H54 (cell line): ENCODE measurements around the gene RAB11FIP2.
"Not testable (repeated sequence)": the region's sequence is repeated elsewhere in the genome, so short reads cannot be mapped to it uniquely, and the experiment has no call there.

ENCODE experiments used
- DNase-seq: peaks from one replicate; pipeline ENCODE4 v3.0.0; 2011; ENCODE audit warnings: low spot score, mixed read lengths; ENCODE audit not compliant: insufficient read length
- FAIRE-seq: peaks from 3 replicates; lab custom pipeline; 2011; peaks lifted over from hg19 to GRCh38; lab: Jason Lieb, UNC
- POLR2A ChIP-seq: IDR thresholded peaks from 2 replicates; pipeline ENCODE4 v1.6.1; 2011; ENCODE audit warnings: low read depth, mild to moderate bottlenecking, low read length

RAB11FIP2 gene, protein sequence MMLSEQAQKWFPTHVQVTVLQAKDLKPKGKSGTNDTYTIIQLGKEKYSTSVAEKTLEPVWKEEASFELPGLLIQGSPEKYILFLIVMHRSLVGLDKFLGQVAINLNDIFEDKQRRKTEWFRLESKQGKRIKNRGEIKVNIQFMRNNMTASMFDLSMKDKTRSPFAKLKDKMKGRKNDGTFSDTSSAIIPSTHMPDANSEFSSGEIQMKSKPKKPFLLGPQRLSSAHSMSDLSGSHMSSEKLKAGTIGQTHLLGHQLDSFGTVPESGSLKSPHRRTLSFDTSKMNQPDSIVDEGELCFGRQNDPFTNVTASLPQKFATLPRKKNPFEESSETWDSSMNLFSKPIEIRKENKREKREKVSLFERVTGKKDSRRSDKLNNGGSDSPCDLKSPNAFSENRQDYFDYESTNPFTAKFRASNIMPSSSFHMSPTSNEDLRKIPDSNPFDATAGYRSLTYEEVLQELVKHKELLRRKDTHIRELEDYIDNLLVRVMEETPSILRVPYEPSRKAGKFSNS

DNA sequence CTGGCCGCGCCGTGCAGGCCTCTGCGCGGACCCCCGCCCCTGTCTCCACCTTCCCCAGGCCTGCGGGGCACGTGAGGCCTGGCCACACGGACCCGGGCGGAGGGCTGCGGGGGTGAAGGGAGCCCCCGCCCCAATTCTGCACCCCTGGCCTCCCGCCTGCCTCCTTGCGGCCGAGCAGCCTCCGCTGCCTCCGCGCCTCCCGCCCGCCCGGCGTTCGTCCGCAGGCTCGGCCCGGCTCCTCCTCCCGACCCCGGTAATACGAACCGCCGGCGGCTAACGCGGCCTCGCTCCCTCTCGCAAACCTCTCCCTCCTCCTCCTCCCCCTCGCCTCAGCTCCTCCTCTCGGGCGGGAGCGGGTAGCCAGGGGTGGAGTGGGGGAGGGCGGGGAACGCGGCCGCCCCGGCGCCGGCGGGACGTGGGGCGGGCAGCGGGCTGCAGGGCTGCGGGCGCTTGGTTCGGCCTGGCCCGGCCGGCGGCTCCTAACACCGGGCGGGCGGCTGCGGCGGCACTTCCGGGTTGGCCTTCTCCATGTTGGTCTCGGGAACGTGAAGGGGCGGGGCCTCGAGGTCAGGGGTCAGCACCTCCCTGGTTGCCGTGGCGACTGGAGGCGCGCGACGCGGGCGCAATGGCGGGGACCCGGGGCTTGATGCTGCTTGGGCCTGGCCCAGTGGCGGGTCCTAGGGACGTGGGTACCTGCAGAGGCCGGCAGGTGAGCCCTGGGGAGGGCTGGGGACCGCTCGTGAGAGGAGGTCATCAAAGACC is at the start of gene RAB11FIP2:
RAB11FIP2 (minus strand) TSS at position 547 of the 762 bp plus-strand sequence. CDS start 778 bp downstream, outside the sequence.
- FAIRE-seq: no peak
- peak; percentile 75 for DNase-seq
- peak; percentile 60 for TF ChIP-seq POLR2A

DNA sequence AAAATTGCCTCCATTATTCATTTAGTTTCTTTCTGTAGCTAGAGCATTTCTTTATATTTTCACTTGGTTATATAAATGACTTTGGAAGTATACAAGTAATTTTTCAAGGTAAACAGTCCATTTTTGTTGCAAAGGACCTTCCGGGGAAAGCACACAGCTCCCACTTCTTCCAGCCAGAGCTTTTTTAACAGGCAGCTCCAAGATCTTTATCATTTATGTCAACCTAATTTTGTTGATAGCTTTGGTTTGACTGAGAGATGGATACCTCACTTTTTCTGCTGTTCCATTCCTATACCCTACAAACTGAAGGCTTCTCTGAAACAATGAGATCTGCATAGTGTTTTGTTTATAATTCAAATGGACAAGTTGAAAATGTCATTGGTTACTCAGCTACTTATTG is 49.3 kb upstream of the RAB11FIP2 start:
- no peak for FAIRE-seq
- no peak for TF ChIP-seq POLR2A
- no peak for DNase-seq

DNA sequence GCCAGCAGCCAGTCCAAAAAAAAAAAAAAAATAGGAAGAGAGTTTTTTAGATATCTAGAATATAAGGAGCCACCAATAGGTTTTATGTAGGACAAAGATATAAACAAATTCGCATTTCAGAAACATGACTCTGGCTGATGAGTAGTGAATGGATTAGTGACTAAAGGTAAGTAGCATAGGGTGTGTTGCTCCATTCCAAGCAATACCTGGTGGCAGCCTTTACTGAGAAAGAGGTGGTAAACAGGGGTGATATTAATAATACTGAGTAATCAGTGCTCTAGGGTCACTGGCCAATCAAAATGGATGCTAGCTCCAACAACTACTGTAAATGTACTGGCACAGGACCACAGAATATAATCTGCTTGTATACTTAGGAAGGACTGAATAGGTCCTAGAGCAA is 45.5 kb upstream of the RAB11FIP2 start:
- FAIRE-seq (no peak), DNase-seq (no peak)
- TF ChIP-seq POLR2A: no peak

DNA sequence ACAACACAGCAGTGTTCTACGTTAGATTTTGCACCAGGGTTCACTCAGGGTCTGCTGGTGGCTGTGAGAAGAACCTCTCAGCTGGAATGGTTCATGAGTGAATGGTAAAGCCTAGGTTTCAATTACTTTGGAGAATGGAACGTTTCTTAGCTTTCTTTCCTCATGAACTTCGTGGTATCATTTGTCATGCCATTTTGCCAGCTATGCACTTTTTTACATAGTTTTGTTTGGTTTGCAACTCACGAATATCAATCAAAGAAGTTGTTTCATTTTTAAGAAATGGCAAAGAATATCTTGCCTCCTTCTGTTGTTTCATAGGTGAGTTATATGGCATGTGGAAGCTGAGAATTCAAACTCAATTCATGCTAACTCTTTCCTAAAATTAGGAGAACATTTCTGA is 34.1 kb upstream of the RAB11FIP2 start:
- no peak for TF ChIP-seq POLR2A
- FAIRE-seq: no peak
- no peak for DNase-seq

DNA sequence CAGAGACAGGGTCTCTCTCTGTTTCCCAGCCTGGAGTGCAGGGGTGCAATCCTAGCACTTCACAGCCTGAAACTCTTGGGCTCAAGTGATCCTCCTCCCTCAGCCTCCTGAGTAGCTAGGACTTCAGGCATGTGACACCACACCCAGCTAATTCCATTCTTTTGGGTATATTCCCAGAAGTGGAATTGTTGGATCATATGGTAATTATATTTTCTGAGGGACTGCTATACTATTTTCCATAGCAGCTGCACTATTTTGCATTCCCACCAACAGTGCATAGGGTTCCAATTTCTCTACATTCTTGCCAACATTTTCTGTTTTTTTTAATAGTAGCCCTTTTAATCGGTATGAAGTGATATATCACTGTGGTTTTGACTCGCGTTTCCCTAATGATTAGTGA is 30.0 kb upstream of the RAB11FIP2 start:
- FAIRE-seq (no peak), DNase-seq (no peak)
- TF ChIP-seq POLR2A: no peak

DNA sequence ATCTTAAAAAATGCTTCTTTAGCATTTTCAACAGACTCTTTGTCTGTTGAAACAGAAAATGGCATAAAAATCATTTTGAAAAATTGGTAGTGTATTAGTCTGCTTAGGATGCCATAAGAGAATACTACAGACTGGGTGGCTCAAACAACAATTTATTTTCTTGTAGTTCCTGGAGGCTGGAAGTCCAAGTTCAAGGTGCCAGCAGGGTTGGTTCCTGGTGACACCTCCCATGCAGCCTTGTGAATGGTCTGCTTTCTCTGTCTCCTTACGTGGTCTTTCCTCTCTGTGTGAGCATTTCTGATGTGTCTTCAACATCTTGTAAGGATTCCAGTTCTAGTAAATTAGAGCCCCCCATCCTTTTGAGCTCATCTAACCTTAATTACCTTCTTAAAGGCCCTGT is 26.1 kb upstream of the RAB11FIP2 start:
- no peak for FAIRE-seq
- DNase-seq: no peak
- TF ChIP-seq POLR2A: no peak

DNA sequence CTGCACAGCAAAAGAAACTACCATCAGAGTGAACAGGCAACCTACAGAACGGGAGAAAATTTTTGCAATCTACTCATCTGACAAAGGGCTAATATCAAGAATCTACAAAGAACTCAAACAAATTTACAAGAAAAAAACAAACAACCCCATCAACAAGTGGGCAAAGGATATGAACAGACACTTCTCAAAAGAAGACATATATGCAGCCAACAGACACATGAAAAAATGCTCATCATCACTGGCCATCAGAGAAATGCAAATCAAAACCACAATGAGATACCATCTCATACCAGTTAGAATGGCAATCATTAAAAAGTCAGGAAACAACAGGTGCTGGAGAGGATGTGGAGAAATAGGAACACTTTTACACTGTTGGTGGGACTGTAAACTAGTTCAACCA is 20.6 kb upstream of the RAB11FIP2 start:
- not testable (repeated sequence) for FAIRE-seq, DNase-seq

DNA sequence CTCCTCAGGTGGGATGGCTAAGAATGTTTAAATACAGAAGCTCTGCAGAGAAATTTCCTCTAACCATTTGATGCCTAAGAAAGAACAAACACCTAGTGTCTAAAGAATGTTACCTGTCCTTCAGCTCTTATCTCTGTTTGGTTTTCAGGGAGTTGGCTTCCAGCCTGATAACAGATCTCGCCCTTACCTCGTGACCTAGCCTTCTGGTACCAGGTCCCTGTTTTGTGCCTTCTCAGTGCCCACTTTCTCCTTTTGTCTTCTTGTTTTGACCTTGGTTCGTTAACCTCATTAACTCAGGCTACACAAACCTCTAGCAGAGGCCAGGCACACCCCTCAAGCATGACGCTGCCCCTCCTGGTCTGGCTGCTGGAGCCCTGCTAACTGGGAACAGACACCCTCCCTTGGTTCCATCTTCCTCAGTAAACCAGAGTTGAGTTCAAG is 16.1 kb upstream of the RAB11FIP2 start:
- TF ChIP-seq POLR2A: no peak
- DNase-seq (no peak), FAIRE-seq (no peak)

DNA sequence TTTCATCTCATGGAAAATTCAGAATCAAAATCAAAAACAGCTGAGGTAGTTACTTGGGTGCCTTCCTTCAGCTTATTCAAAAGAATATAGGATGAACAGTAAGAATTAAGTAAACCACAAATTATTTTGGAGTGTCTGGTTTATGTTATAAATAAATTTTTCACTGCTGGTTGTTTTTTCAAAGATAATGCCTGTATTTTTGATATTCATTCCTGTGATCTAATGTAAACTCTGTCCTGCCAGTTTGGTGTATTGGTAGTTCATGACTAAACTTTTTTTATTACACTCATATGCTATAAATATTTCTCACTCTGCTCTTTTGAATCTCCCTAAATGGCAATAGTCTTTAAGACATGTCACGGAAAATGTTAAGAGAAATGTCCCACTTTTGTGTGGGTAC is 11.6 kb upstream of the RAB11FIP2 start:
- FAIRE-seq: no peak
- no peak for TF ChIP-seq POLR2A

DNA sequence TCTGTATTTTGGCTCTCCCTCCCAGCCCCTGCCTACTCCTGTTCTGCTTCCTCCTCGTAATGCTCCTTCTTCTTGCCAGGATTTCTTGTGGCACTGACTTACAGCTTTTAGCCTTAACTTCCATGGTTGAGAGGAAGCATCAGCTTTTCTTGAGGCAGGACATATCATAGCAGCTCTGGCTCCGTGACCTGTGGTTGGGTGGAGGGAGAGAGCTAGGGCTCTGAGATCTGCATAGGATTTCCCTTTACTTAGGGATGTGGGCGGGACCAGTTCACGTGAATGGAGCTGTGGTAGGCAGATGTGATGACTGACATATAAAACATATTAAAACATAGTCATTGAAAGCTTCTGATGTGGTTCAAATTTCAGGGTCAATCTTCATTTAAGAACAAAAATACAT is 10.6 kb upstream of the RAB11FIP2 start:
- FAIRE-seq (no peak), DNase-seq (no peak)
- no peak for TF ChIP-seq POLR2A

More for the DNA sequence above, 11.6 kb upstream of the RAB11FIP2 start:
- DNase-seq: no peak

DNA sequence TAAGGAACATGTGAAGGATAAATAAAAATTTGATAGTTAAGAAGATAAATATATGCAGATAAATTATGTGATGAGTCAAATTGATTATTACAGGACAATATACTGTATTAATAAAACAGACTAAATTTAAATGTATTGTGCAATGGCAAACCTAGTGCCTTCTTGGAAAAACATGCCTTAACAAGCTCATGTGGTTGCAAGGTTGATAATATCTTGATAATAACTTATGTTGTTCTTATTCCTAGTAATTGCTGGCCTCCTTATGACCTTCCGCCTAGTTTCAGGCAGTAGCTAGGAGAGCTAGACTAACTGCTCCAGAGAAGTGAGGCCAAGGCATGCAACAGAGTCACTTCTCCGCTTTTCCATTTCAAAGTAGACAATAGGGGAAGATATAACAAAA is 7.6 kb upstream of the RAB11FIP2 start:
- FAIRE-seq (no peak), DNase-seq (no peak)
- no peak for TF ChIP-seq POLR2A

DNA sequence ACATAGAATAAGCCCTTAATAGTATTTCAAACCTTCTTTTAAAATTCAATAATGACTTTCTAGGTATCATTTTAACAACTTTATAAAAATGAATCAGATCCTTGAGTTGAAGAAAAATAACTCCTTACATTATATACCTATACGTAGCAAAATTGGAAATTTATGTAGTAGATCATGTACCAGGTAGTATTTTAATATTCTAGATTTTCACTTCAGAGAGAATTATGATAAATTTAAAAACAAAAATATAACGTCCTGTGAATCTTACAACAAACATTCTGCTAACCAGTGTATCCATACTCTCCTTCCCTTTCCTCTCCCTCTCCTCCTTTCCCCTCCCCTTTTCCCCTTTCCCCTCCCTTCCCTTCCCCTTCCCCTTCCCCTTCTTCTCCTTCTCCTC is 6.1 kb upstream of the RAB11FIP2 start:
- TF ChIP-seq POLR2A: no peak
- FAIRE-seq: no peak

DNA sequence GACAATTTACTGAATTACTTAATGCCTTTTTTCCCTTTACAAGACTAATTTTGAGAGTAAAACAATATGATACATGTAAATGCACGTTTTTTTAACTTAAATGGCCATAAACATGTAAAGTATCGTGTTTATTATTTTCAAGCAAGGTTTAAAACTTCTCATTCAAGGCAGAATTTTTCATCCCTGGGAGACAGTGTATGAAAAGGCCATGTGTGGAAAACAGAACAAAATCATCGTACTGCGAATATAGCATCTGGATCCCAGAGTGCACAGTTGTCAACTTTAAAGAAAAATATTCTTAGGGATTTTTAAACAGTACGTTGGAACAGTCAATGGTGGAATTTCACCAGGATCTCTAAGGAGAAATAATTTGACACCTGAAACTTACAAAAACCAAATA is 1.1 kb upstream of the RAB11FIP2 start:
- TF ChIP-seq POLR2A: no peak
- no peak for FAIRE-seq
- DNase-seq: no peak

More for the DNA sequence above, 6.1 kb upstream of the RAB11FIP2 start:
- no peak for DNase-seq

DNA sequence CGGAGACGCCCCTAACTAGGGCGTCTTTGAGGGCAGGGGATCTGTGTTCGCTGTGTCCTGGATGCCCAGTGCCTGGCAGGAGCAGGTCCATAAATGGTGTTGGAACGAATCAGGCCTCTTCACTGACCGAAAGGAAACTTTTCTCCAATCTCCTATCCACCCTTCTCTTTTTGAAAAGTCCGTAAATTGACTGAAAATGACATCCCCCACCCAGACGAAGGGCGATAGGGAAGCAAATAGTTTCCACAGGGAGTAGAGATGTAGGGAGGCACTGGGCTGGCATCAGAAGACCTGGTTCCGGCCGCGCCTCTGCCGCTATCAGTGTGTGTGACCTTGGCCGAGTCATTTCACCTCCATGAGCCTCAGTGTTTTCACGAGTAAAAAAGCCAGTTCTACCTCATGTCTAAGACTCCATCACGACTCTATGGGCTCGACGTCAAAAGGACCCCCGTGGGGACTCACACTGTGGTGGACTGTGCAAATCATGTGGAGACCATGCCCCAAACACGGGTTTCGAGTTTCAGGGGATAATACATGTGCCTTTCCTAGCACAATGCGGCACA is 497 bp upstream of the RAB11FIP2 start:
- TF ChIP-seq POLR2A: no peak
- FAIRE-seq: no peak
- DNase-seq: peak; percentile 16

DNA sequence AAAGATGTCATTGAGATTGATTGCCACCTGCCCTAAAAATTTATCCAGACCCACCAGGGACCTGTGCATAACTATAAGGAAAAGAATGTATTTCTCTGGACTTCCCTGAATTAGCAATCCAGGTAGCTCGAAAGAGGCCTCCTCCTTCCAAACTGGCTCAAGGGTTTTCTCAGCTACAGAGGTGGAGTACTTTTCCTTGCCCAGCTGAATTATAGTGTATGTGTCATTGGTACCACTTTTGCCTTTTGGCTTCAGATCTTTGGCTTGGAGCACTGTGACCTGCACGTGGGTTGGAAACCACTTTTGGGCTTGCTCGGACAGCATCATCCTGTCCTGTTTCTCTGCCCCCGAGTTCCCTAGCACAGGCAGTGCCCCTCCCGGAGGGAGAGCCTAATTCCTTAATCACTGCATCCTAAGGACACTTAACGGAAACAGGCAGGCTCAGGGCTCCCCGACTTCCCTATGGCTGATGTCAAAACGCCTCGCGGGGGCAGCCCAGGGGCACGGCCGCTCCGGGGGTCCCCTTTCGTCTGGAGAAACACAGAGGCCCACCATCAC is 825 bp downstream of the RAB11FIP2 start:
- DNase-seq (peak; percentile 38), FAIRE-seq (peak; percentile 93)
- TF ChIP-seq POLR2A: no peak
